H1 (cell line): Measurements from ENCODE around the gene DDX31. TPM values are rescaled to one million over a fixed set of nuclear protein-coding genes. Genes with fewer than 3 reads are reported as not detected.
A peak's percentile ranks its signal among the peaks of the same experiment; 100 is the strongest.

Experiments used
- CTCF ChIA-PET: fragments of 300-600 bp; sonication (Branson Sonifier 250); formaldehyde crosslinking; loops from one replicate; lab custom pipeline; 2021; ENCODE audit not compliant: partially characterized antibody; lab: Charles Lee
- POLR2A ChIA-PET: fragments of 300-600 bp; sonication (Branson Sonifier 250); formaldehyde crosslinking; loops from one replicate; lab custom pipeline; 2021; ENCODE audit warnings: inconsistent platforms; ENCODE audit not compliant: partially characterized antibody; lab: Charles Lee
- DNase-seq, 2 experiments: peaks; one replicate each; pipeline versions ENCODE4 v3.0.0 to v3.0.0-alpha.2; 2010 to 2022; ENCODE audit warnings: low spot score in 2 of 2, low read depth in 1 of 2, mixed read lengths in 1 of 2
- FAIRE-seq: peaks from 2 replicates; lab custom pipeline; 2011; peaks lifted over from hg19 to GRCh38; lab: Jason Lieb, UNC
- H2AFZ ChIP-seq: 2 replicates; pipeline ENCODE4 v1.8.1; 2012; ENCODE audit warnings: low read length, inconsistent platforms
- H2AK5ac ChIP-seq: 2 replicates; pipeline ENCODE4 v1.6.1; 2013; ENCODE audit warnings: low read depth, low read length
- H2BK120ac ChIP-seq: replicated peaks from 2 replicates; pipeline ENCODE3; 2013; ENCODE audit warnings: low read depth, low read length, inconsistent platforms
- H2BK12ac ChIP-seq: 2 replicates; pipeline ENCODE4 v1.6.1; 2013; ENCODE audit warnings: low read depth, low read length
- H2BK15ac ChIP-seq: 2 replicates; pipeline ENCODE4 v1.6.1; 2013; ENCODE audit warnings: low read length
- H2BK20ac ChIP-seq: 2 replicates; pipeline ENCODE4 v1.6.1; 2013; ENCODE audit warnings: low read length
- H2BK5ac ChIP-seq: 2 replicates; pipeline ENCODE4 v1.6.1; 2013; ENCODE audit warnings: low read depth, low read length
- H3K14ac ChIP-seq: 2 replicates; pipeline ENCODE4 v1.6.1; 2013; ENCODE audit warnings: inconsistent platforms; ENCODE audit not compliant: insufficient read length
- H3K18ac ChIP-seq: 2 replicates; pipeline ENCODE4 v1.6.1; 2013; ENCODE audit warnings: low read length; ENCODE audit errors: extremely low read depth
- H3K23ac ChIP-seq: 2 replicates; pipeline ENCODE4 v1.6.1; 2013; ENCODE audit warnings: inconsistent platforms; ENCODE audit not compliant: insufficient read length
- H3K23me2 ChIP-seq: 2 replicates; pipeline ENCODE4 v1.6.1; 2013; ENCODE audit warnings: low read depth, low read length
- H3K27ac ChIP-seq: 2 replicates; pipeline ENCODE4 v1.6.1; 2011; ENCODE audit warnings: low read depth, low read length, inconsistent platforms
- H3K27me3 ChIP-seq, 4 experiments: replicated peaks in 1 of 4; 1 replicate in 1 of 4; 2 replicates in 3 of 4; pipeline versions ENCODE4 v1.6.1 to v1.8.1; 2011 to 2013; ENCODE audit warnings: low read length in 3 of 4, mild to moderate bottlenecking in 3 of 4, inconsistent platforms in 2 of 4, mixed read lengths in 2 of 4, moderate library complexity in 1 of 4; ENCODE audit not compliant: control insufficient read depth in 3 of 4, insufficient read depth in 3 of 4; ENCODE audit errors: extremely low read depth in 1 of 4
- H3K36me3 ChIP-seq, 4 experiments: 2 replicates each; pipeline versions ENCODE4 v1.6.1 to v1.8.1; 2011 to 2013; ENCODE audit warnings: mild to moderate bottlenecking in 4 of 4, low read length in 3 of 4, moderate library complexity in 2 of 4, control low read depth in 1 of 4, inconsistent platforms in 1 of 4; ENCODE audit not compliant: insufficient read depth in 4 of 4, control insufficient read depth in 2 of 4
- H3K4ac ChIP-seq: replicated peaks from 2 replicates; pipeline ENCODE3; 2013; ENCODE audit warnings: low read length, low read depth, mixed read lengths, inconsistent platforms; ENCODE audit not compliant: insufficient read length
- H3K4me1 ChIP-seq, 4 experiments: replicated peaks in 1 of 4; 1 replicate in 1 of 4; 2 replicates in 3 of 4; pipeline versions ENCODE4 v1.6.1 to v1.8.1; 2011 to 2013; ENCODE audit warnings: low read length in 3 of 4, inconsistent platforms in 2 of 4, mixed read lengths in 1 of 4; ENCODE audit not compliant: insufficient read depth in 4 of 4, control insufficient read depth in 3 of 4
- H3K4me2 ChIP-seq, 2 experiments: 2 replicates each; pipeline versions ENCODE4 v1.6.1 to v1.8.1; 2011 to 2013; ENCODE audit warnings: low read depth in 2 of 2, low read length in 2 of 2, control low read depth in 1 of 2, inconsistent platforms in 1 of 2, mild to moderate bottlenecking in 1 of 2; ENCODE audit not compliant: insufficient read depth in 1 of 2
- H3K4me3 ChIP-seq, 4 experiments: fragments of 200-600, 300-600 bp in 1 of 4; sonication (generic), shearing (Covaris generic), sonication (Bioruptor Twin) in 1 of 4; 2 replicates each; pipeline versions ENCODE4 v1.5.1 to v1.8.1; 2011 to 2016; ENCODE audit warnings: low read length in 4 of 4, low read depth in 3 of 4, control low read depth in 2 of 4, inconsistent platforms in 2 of 4, mild to moderate bottlenecking in 2 of 4, mixed read lengths in 1 of 4, moderate library complexity in 1 of 4; ENCODE audit not compliant: insufficient read depth in 2 of 4; ENCODE audit errors: extremely low read depth in 1 of 4
- H3K56ac ChIP-seq: replicated peaks from 2 replicates; pipeline ENCODE3; 2013; ENCODE audit warnings: low read depth, mild to moderate bottlenecking, mixed read lengths, low read length, inconsistent platforms; ENCODE audit not compliant: insufficient read length
- H3K79me1 ChIP-seq: 2 replicates; pipeline ENCODE4 v1.6.1; 2013; ENCODE audit warnings: low read depth, low read length, control low read depth
- H3K79me2 ChIP-seq, 2 experiments: 2 replicates each; pipeline versions ENCODE4 v1.6.1 to v1.8.1; 2012 to 2013; ENCODE audit warnings: low read length in 2 of 2, mild to moderate bottlenecking in 2 of 2, inconsistent platforms in 1 of 2; ENCODE audit not compliant: insufficient read depth in 2 of 2, control insufficient read depth in 1 of 2
- H3K9ac ChIP-seq, 4 experiments: replicated peaks in 1 of 4; 1 replicate in 1 of 4; 2 replicates in 3 of 4; pipeline versions ENCODE4 v1.6.1 to v1.8.1; 2011 to 2013; ENCODE audit warnings: low read depth in 3 of 4, low read length in 3 of 4, control low read depth in 2 of 4, mild to moderate bottlenecking in 2 of 4, moderate library complexity in 2 of 4, inconsistent platforms in 1 of 4; ENCODE audit errors: extremely low read depth in 1 of 4
- H3K9me3 ChIP-seq, 2 experiments: 2 replicates each; pipeline versions ENCODE4 v1.6.1 to v1.8.1; 2012 to 2013; ENCODE audit warnings: mild to moderate bottlenecking in 2 of 2, moderate library complexity in 2 of 2, control low read depth in 1 of 2, inconsistent platforms in 1 of 2, low read depth in 1 of 2, low read length in 1 of 2, mixed read lengths in 1 of 2; ENCODE audit not compliant: insufficient read depth in 2 of 2
- H4K20me1 ChIP-seq, 2 experiments: replicated peaks in 1 of 2; 2 replicates each; pipeline versions ENCODE3 to v1.8.1; 2011 to 2013; ENCODE audit warnings: inconsistent platforms in 2 of 2, low read length in 2 of 2, mild to moderate bottlenecking in 1 of 2; ENCODE audit not compliant: insufficient read depth in 2 of 2, control insufficient read depth in 1 of 2
- H4K5ac ChIP-seq: 2 replicates; pipeline ENCODE4 v1.6.1; 2013; ENCODE audit warnings: low read length, low read depth, mixed read lengths, inconsistent platforms; ENCODE audit not compliant: insufficient read length
- H4K8ac ChIP-seq: 2 replicates; pipeline ENCODE4 v1.8.0; 2013; ENCODE audit warnings: mild to moderate bottlenecking, moderate library complexity, low read length, inconsistent platforms; ENCODE audit not compliant: insufficient read depth; ENCODE audit errors: extremely low read depth
- H4K91ac ChIP-seq: replicated peaks from 2 replicates; pipeline ENCODE3; 2013; ENCODE audit warnings: low read length, mixed read lengths, inconsistent platforms; ENCODE audit not compliant: insufficient read length
- EGR1 ChIP-seq: IDR thresholded peaks from 2 replicates; pipeline ENCODE4 v1.6.1; 2011; ENCODE audit warnings: low read depth, low read length, borderline replicate concordance
- EZH2 ChIP-seq: fragments of 200-600 bp; sonication (generic); IDR thresholded peaks from 2 replicates; pipeline ENCODE4 v1.7.1; 2012; ENCODE audit warnings: low read depth, mild to moderate bottlenecking, moderate library complexity, low read length, inconsistent platforms; ENCODE audit not compliant: severe bottlenecking
- KDM4A ChIP-seq: IDR thresholded peaks from one replicate; pipeline ENCODE4 v1.7.1; 2012; ENCODE audit warnings: low read depth, mild to moderate bottlenecking, moderate library complexity, low read length, inconsistent platforms; ENCODE audit not compliant: severe bottlenecking
- POU5F1 ChIP-seq: IDR thresholded peaks from 2 replicates; pipeline ENCODE4 v1.6.1; 2011; ENCODE audit warnings: low read depth, mild to moderate bottlenecking, low read length, moderate library complexity
- RNF2 ChIP-seq: fragments of 200-900, 300-1000 bp; sonication (generic); IDR thresholded peaks from 2 replicates; pipeline ENCODE4 v1.7.1; 2016; ENCODE audit warnings: borderline replicate concordance, low read depth, mild to moderate bottlenecking, antibody characterized with exemption, low read length; ENCODE audit not compliant: poor library complexity, severe bottlenecking; ENCODE audit errors: missing control alignments
- SP1 ChIP-seq: IDR thresholded peaks from 2 replicates; pipeline ENCODE4 v1.6.1; 2011; ENCODE audit warnings: low read depth, low read length
- SP2 ChIP-seq: IDR thresholded peaks from 2 replicates; pipeline ENCODE4 v1.6.1; 2012; ENCODE audit warnings: mild to moderate bottlenecking, low read length, inconsistent platforms
- SUZ12 ChIP-seq: fragments of 200-600 bp; sonication (generic); IDR thresholded peaks from 2 replicates; pipeline ENCODE4 v1.6.1; 2012; ENCODE audit warnings: mild to moderate bottlenecking, inconsistent platforms, low read length, moderate library complexity, mixed read lengths
- TAF7 ChIP-seq: optimal IDR thresholded peaks from 2 replicates; pipeline ENCODE3; 2011; ENCODE audit warnings: low read depth, mild to moderate bottlenecking, inconsistent platforms, low read length, moderate library complexity, borderline replicate concordance
- WGBS, 2 experiments: shearing (Covaris generic) in 1 of 2; methylation state at CpG; one replicate each; pipeline versions ENCODE4 v1.1.6 to v1.1.7; 2013 to 2015; ENCODE audit warnings: low lambda C conversion rate in 2 of 2, mixed read lengths in 2 of 2, inconsistent platforms in 1 of 2, low coverage in 1 of 2, missing lambda C conversion rate in 1 of 2; ENCODE audit not compliant: insufficient replicate concordance in 2 of 2, insufficient coverage in 1 of 2, insufficient read length in 1 of 2; ENCODE audit errors: extremely low coverage in 1 of 2, missing lambda C conversion rate in 1 of 2; 5-methylcytosine and 5-hydroxymethylcytosine counted together
- polyA plus RNA-seq, 7 experiments: library from polyadenylated mRNA; depleted of rRNA in 3 of 7; stranded (reverse) in 5 of 7; unstranded in 2 of 7; fragments of >200 nt in 5 of 7; fragments of 200-250 nt in 2 of 7; gene quantifications; 1 replicate in 5 of 7; 2 replicates in 1 of 7; 4 replicates in 1 of 7; pipeline versions ENCODE4 v1.2.1 to v1.2.3, GENCODE V29; 2011 to 2013; ENCODE audit warnings: missing spikeins in 2 of 7, mixed read lengths in 2 of 7
- total RNA-seq: library from RNA; stranded (reverse); fragmentation: NEBNext Ultra II Directional; extraction: Animal tissue kit (Norgen Biotek cat#: 25700); gene quantifications from 2 replicates; pipeline ENCODE4 v1.2.1, GENCODE V29; 2021

The DDX31 gene
- total and polyA plus RNA-seq, 2 of the 8 experiments (the other 6 are each of a cell fraction or from before 2014, with no cell fraction given): 9.5 to 23.7 TPM

- no peak for FAIRE-seq
- H3K27ac ChIP-seq: no peak overlapping the region
- peaks cover 4% of the 10 kb centered on the region for H3K23me2 ChIP-seq
- no peak overlapping the region for H4K91ac ChIP-seq
- H2BK12ac ChIP-seq: no peak overlapping the region
- no peaks in the 10 kb centered on the region for H3K9me3 ChIP-seq
- H4K20me1 ChIP-seq: peaks cover 8 to 34% of the 10 kb centered on the region in 2 experiments
- peaks cover 94 to 100% (median 99%) of the 10 kb centered on the region in 4 experiments for H3K27me3 ChIP-seq
- DNase-seq: no peak
- H3K79me1 ChIP-seq: no peaks in the 10 kb centered on the region
- POLR2A ChIA-PET: interaction anchor here (1.3 kb wide), 2 partner anchors 30 to 87 kb away, joined by 3 read pairs; partner anchors contain the start of genes DDX31 and GTF3C4
- no peak overlapping the region for H3K23ac ChIP-seq
- peaks cover 0 to 4% (median 0%) of the 10 kb centered on the region in 4 experiments; a peak in 1 of 8 replicates for H3K36me3 ChIP-seq
- H3K4ac ChIP-seq: no peak overlapping the region
- H3K56ac ChIP-seq: no peak overlapping the region
- no peak overlapping the region for H2BK20ac ChIP-seq
- H2BK5ac ChIP-seq: no peak overlapping the region
- no peak overlapping the region for H2BK120ac ChIP-seq
- H2AK5ac ChIP-seq: no peak overlapping the region
- TF ChIP-seq RNF2 (peak; percentile 70), SP1 (no peak), KDM4A (peak; percentile 4), SP2 (no peak), EZH2 (peak; percentile 78), POU5F1 (no peak), EGR1 (no peak), TAF7 (no peak), SUZ12 (peak; percentile 81)
- no peak overlapping the region for H2BK15ac ChIP-seq
- H3K4me1 ChIP-seq: peaks cover 0 to 65% (median 43%) of the 10 kb centered on the region in 4 experiments; a peak in 6 of 7 replicates
- CTCF ChIA-PET: interaction anchor here (1.0 to 1.1 kb wide), 3 partner anchors 9 to 170 kb away, joined by 3 to 4 read pairs (median 3); no protein-coding TSS in a partner anchor
- no peak overlapping the region for H2AFZ ChIP-seq
- no peak overlapping the region for H4K5ac ChIP-seq
- peak overlapping the region in 1 of 2 experiments; percentile 58; a peak in 1 of 4 replicates for H3K4me2 ChIP-seq
- H3K4me3 ChIP-seq: 0 out of 8 replicates have a peak overlapping the region, but pooled peaks of 1 of the 4 experiments have one; percentile 3
- H3K9ac ChIP-seq: no peak overlapping the region
- H3K14ac ChIP-seq: no peak overlapping the region
- H4K8ac ChIP-seq: no peak overlapping the region
- no peak overlapping the region for H3K18ac ChIP-seq
- no peaks in the 10 kb centered on the region for H3K79me2 ChIP-seq
- 28% methylated on average over 35 of the region's 37 CpGs; no CpG with 5 or more reads in 1 of the 2 experiments for WGBS, 2 experiments
Measured at GRCh38 chr9:132582786-132583583, 86.8 kb downstream of the DDX31 start.
